MM.1S (cell line): ENCODE data around the gene KCNA3.

Source experiments
- EZH2 ChIP-seq: fragments of 300-600 bp; sonication (generic); optimal IDR thresholded peaks from 2 replicates; pipeline ENCODE3; 2017; ENCODE audit warnings: low read depth, mild to moderate bottlenecking, antibody characterized with exemption, low read length, mixed read lengths
- EZH2phosphoT487 ChIP-seq: fragments of 300-600 bp; sonication (generic); IDR thresholded peaks from 2 replicates; pipeline ENCODE4 v1.6.1; 2018; ENCODE audit warnings: antibody characterized with exemption, low read length
- TF ChIP-seq, protein P1 (sequence below): fragments of 300-600 bp; sonication (generic); IDR thresholded peaks from 2 replicates; pipeline ENCODE4 v1.5.1; 2016; ENCODE audit warnings: antibody characterized with exemption, low read length, mixed read lengths

- TF ChIP-seq EZH2phosphoT487 (no peak), EZH2 (no peak)
- TF ChIP-seq, protein P1, sequence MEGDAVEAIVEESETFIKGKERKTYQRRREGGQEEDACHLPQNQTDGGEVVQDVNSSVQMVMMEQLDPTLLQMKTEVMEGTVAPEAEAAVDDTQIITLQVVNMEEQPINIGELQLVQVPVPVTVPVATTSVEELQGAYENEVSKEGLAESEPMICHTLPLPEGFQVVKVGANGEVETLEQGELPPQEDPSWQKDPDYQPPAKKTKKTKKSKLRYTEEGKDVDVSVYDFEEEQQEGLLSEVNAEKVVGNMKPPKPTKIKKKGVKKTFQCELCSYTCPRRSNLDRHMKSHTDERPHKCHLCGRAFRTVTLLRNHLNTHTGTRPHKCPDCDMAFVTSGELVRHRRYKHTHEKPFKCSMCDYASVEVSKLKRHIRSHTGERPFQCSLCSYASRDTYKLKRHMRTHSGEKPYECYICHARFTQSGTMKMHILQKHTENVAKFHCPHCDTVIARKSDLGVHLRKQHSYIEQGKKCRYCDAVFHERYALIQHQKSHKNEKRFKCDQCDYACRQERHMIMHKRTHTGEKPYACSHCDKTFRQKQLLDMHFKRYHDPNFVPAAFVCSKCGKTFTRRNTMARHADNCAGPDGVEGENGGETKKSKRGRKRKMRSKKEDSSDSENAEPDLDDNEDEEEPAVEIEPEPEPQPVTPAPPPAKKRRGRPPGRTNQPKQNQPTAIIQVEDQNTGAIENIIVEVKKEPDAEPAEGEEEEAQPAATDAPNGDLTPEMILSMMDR = no peak
Measured at GRCh38 chr1:110702260-110702659, 27.5 kb upstream of the KCNA3 start.
